Kidney tubule cell (primary cell): ENCODE measurements around the gene PRSS50.
A peak's percentile ranks its signal among the peaks of the same experiment; 100 is the strongest.
"Not testable (repeated sequence)": the region's sequence is repeated elsewhere in the genome, so short reads cannot be mapped to it uniquely, and the experiment has no call there.

ENCODE experiments used
- DNase-seq: peaks from one replicate; pipeline ENCODE4 v3.0.0-alpha.2; 2018; ENCODE audit warnings: low spot score

The PRSS50 gene

DNA sequence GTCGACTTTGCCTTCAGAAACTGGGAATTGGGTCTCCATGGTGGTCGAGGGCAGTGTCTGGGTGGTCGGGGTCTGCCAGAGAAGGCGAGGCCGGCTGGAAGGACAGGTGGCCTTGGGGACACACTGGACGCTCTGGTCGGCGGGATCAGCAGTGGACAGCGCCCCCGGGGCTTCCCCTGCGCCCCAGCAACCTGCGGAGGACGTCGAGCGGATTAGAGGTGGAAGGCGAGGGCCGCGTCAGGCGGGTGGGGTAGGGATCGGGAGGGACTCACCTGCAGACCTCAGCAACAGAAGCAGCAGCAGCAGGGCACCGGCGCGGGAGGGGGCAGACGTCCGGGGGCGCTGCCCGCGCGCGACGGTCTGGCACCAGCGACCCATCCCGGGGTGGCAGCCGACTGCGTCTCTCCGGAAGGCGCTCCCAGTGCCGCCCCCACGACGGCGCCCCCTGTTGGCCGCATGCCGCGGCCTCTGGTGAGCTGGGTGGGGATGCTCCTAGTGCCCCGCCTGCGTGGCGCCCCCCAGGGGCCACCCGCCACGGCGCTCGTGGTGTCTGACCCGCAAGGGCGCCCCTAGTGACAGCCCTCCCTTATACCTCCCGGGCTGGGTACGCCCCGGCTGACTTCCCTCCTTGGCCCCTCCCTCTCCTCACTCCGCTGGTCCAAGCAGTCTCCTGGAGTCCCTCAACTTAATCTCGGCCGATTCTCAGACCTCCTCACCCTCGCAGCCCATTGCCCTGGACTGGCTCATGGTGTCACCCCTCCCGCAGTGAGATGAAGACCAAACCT lies at the start of gene PRSS50:
Gene PRSS50 (minus strand): TSS at position 423 of the 785 bp plus-strand sequence. CDS start 45 bp downstream, at position 378.
- peak; percentile 18 for DNase-seq

- DNase-seq: no peak
Measured at GRCh38 chr3:46764206-46764605, 46.5 kb upstream of the PRSS50 start.

GRCh38 chr3:46763178-46763577 lies 45.5 kb upstream of the PRSS50 start:
- no peak for DNase-seq

- no peak for DNase-seq
Measured at GRCh38 chr3:46759239-46760167, 41.8 kb upstream of the PRSS50 start.

DNA sequence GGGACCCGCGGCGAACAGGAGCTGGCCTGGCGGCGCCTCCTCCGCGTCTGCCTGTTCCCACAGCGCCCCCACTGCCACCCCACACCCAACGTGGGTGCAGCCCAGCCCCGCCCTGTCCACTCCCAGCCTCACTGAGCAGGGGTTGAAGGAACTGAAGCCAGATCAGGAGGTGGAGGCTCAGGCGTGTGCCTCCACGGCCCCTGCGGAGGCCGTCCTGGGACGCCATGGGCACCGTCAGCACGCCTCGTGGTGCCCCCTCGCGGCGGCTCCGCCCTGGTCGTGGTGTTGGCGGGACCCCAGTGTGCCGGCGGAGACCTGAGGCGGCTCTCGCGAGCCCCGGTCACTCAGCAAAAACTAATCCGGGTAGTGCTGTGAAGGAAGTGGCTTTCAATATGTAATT lies 39.0 kb upstream of the PRSS50 start:
- no peak for DNase-seq

DNA sequence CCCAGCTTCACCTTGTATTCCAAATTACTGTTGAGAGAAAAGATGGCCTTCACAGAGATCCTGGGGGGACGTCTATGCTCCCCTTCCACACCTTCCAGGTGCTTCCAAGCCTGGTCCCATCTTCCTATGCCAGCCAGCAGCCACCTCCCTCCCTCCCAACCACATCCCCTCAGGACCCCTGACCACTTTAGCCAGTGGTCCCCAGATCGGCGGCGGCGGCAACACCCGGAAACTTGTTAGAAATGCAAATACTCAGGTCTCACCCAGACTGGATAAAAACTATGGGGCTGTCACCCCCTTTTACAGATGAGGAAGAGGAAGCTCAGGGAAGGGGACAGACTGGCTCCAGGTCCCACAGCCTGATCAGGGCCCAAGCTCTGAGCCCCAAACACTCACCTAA lies 38.0 kb upstream of the PRSS50 start:
- no peak for DNase-seq

- not testable (repeated sequence) for DNase-seq
Measured at GRCh38 chr3:46753127-46753526, 35.5 kb upstream of the PRSS50 start.

DNA sequence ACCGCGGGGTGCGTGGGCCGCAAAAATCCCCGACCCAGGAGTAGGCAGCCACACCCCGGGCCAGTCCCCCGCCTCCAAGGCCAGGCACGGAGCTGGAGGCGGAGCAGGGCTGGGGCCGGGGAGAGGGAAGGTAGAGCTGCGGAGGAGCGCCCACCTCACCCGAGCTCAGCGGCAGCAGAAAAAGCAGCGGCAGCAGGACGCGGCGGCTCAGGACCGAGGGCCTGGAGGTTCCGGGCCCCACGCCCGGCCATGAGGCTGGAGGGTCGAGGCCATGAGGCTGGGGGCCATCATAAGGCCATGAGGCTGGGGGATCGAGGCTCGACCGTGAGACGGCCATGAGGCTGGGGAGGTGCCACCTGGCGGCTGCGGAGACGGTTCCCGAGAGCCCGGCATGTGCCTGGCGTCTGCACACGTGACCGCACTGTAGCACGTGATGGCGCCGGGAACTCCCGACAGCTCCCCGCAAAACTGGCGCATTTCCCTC lies 32.9 kb upstream of the PRSS50 start:
- no peak for DNase-seq

- no peak for DNase-seq
Measured at GRCh38 chr3:46749129-46749528, 31.5 kb upstream of the PRSS50 start.

GRCh38 chr3:46748170-46748569 lies 30.5 kb upstream of the PRSS50 start:
- no peak for DNase-seq

- DNase-seq: no peak
Measured at GRCh38 chr3:46746711-46747110, 29.0 kb upstream of the PRSS50 start.

DNA sequence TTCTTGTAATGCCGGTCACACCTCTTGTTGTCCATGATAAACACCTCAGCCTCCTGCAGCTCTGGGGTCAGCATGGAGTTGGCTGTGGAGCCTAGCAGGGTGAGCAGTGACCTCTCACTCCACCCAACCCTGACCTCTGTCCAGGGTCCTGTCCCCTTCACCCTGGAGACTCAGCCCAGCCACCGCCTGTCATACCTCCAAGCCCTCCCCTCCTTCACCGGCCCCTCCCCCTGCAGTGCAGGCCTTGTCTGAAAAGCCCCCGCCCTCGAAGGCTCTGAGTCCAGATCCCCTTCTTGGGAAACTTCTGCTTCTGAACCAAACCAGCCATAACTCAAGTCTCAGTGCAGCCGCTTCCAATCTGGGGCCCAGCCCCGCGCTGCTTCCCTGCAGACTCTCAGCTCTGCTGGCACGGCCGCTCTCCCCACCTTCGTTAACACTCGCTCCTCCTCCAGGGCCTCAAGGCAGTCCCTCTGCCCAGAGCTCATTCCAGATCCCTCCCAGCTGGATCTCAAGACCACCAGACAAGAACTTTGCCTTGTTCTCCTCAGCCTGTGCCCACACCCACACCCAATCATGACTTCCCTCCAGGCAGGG lies 25.4 kb upstream of the PRSS50 start:
- no peak for DNase-seq

- not testable (repeated sequence) for DNase-seq
Measured at GRCh38 chr3:46739565-46739964, 21.9 kb upstream of the PRSS50 start.

DNA sequence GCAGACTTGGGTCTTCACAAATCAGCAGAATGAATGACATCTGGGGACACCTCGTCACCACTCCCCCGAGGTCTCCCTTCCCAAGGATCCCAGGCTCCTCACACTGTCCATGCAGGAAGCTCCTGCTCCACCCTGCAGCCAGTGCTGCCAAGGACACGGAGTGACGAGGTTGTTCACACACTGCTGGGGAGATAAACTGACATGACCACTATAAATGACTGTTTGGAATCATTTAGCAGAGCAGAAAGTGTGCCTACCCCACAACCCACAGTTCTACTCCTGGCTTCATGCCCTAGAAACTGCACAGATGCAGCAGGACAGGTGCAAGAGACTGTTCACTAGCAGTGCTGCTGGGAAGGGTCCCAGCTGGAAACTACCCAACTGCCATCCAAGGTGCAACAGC lies 19.7 kb upstream of the PRSS50 start:
- no peak for DNase-seq

GRCh38 chr3:46736006-46736872 lies 18.6 kb upstream of the PRSS50 start:
- no peak for DNase-seq

DNA sequence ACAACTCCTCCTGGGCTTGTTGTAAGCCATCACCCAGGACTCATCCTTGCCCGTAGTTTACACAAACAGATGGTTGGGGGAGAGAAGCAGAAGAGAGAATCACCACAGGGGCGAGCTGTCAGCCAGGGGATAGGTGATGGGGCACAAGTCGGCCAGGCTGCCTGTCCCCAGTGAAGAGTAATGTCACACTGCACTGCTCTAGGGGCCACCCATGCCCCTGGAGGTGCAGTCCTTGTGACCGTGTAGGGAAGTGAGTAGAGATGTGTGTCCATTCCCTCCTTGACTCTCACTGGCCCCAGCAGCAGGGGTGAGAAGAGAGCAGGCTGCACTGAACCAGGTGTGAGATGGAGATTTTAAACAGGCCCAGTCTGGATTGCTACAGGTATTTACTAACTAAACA lies 17.1 kb upstream of the PRSS50 start:
- DNase-seq: no peak

GRCh38 chr3:46733026-46733800 lies 15.5 kb upstream of the PRSS50 start:
- no peak for DNase-seq

- no peak for DNase-seq
Measured at GRCh38 chr3:46731795-46732194, 14.1 kb upstream of the PRSS50 start.

DNA sequence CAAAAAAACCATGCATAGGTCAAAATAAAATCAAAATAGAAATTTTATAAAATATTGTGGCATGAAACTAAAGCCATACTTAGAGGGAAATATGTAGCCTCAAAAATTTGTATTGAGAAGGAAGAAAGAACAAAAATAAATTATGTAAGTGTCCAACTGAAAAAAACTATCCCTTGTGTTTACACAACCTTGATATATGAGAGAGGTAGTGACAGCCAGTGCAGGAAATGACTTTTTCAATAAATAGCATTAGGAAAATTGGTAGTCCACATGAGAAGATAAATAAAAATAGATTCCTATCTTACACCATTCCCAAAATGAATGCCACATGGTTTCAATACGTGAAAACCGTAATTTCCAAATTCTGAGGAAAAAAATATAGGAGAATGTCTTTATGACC lies 13.2 kb upstream of the PRSS50 start:
- no peak for DNase-seq

DNA sequence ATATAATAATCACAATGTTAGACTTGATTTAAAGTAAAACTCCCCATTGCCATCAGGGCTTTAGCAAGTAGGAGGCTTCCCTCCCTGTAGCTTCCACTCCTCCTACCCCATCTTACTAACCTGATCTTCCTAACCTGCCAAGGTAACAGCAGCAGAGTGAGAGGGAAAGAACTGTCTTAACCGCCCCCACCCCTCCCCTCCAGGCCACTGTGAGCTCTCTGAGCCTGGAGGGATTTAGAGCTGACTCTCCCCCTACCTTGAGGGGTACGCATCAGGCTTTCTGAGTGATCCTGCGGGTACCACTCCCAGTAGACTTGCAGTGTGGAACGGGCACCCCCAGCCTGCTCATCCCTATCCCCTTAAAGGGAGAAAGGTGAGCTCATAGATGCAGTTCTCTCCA lies 11.4 kb upstream of the PRSS50 start:
- DNase-seq: no peak
